Measurements from ENCODE around the gene GTPBP2.

- TF ChIP-seq GATAD2B (conservative IDR thresholded peaks at IDR 0.05; ENCODE audit: low read depth) (no peak), CTCF (IDR thresholded peaks at IDR 0.05 in 2 of 3, conservative IDR thresholded peaks at IDR 0.05 in 1 of 3; ENCODE audit: control insufficient read depth in 2 of 3, extremely low read depth in 1 of 3, insufficient read depth in 1 of 3, low read depth in 3 of 3, low read length in 3 of 3) (no peak), JUND (IDR thresholded peaks at IDR 0.05; ENCODE audit: low read depth, low read length) (no peak), USF1 (IDR thresholded peaks at IDR 0.05; ENCODE audit: borderline replicate concordance, extremely low read length, insufficient read depth, low read depth, low read length) (no peak)
These were observed 14.7 kb downstream of the GTPBP2 start for GRCh38 chr6:43614396-43614730.

Data from GM12878 (cell line).